NCI-H82 treated with DMSO at 0.1 percent for 48 hours (cell line): ENCODE data around the gene ZSCAN5B.
A peak's percentile ranks its signal among the peaks of the same experiment; 100 is the strongest.
"Not testable (repeated sequence)": the region's sequence is repeated elsewhere in the genome, so short reads cannot be mapped to it uniquely, and the experiment has no call there.

ENCODE experiments used
- DNase-seq: peaks from one replicate; lab custom pipeline; 2025; ENCODE audit not compliant: unreplicated experiment; lab: John Stamatoyannopoulos, UW

Gene ZSCAN5B

GRCh38 chr19:56197646-56198045, at the start of gene ZSCAN5B:
Gene ZSCAN5B (minus strand): TSS chr19:56197783. CDS start chr19:56193052, 4,731 bp downstream.
- not testable (repeated sequence) for DNase-seq

- not testable (repeated sequence) for DNase-seq
These were observed 48.2 kb upstream of the ZSCAN5B start for GRCh38 chr19:56245764-56246163.

GRCh38 chr19:56245121-56245740, 47.6 kb upstream of the ZSCAN5B start:
- no peak for DNase-seq

GRCh38 chr19:56223481-56223880, 25.9 kb upstream of the ZSCAN5B start:
- no peak for DNase-seq

- no peak for DNase-seq
These were observed 25.3 kb upstream of the ZSCAN5B start for GRCh38 chr19:56222901-56223300.

- DNase-seq: no peak
These were observed 24.3 kb upstream of the ZSCAN5B start for GRCh38 chr19:56221851-56222250.

GRCh38 chr19:56221442-56221841, 23.9 kb upstream of the ZSCAN5B start:
- DNase-seq: not testable (repeated sequence)

- DNase-seq: no peak
These were observed 21.4 kb upstream of the ZSCAN5B start for GRCh38 chr19:56218961-56219360.

GRCh38 chr19:56217039-56217949, 19.7 kb upstream of the ZSCAN5B start:
- no peak for DNase-seq

GRCh38 chr19:56211718-56212117, 14.1 kb upstream of the ZSCAN5B start:
- DNase-seq: no peak

- not testable (repeated sequence) for DNase-seq
These were observed 12.5 kb upstream of the ZSCAN5B start for GRCh38 chr19:56210036-56210435.

GRCh38 chr19:56209091-56209490, 11.5 kb upstream of the ZSCAN5B start:
- no peak for DNase-seq

- DNase-seq: not testable (repeated sequence)
These were observed 10.0 kb upstream of the ZSCAN5B start for GRCh38 chr19:56207581-56207980.

GRCh38 chr19:56201973-56202372, 4.4 kb upstream of the ZSCAN5B start, which contains the start of gene ZSCAN5C:
Gene ZSCAN5C (plus strand): TSS chr19:56202273. CDS start chr19:56205914, 3,641 bp downstream.
- no peak for DNase-seq

GRCh38 chr19:56199687-56200086, 2.1 kb upstream of the ZSCAN5B start:
- DNase-seq: no peak

GRCh38 chr19:56193981-56194640, 3.5 kb downstream of the ZSCAN5B start:
- peak; percentile 56 for DNase-seq

GRCh38 chr19:56191711-56192110, 5.9 kb downstream of the ZSCAN5B start:
- DNase-seq: no peak

GRCh38 chr19:56191115-56191514, 6.5 kb downstream of the ZSCAN5B start:
- no peak for DNase-seq

- DNase-seq: no peak
These were observed 7.8 kb downstream of the ZSCAN5B start for GRCh38 chr19:56189785-56190184.

- peak; percentile 11 for DNase-seq
These were observed 19.9 kb downstream of the ZSCAN5B start for GRCh38 chr19:56177564-56178243.

GRCh38 chr19:56176881-56177280, 20.7 kb downstream of the ZSCAN5B start:
- no peak for DNase-seq
